Pancreas (tissue), 10 donors: Measurements from ENCODE around the gene H1-8. TPM values are rescaled to one million over a fixed set of nuclear protein-coding genes. Genes with fewer than 3 reads are reported as not detected.

ENCODE experiments used
- ATAC-seq, 4 donors: fragments of 200-7000 bp; cut with Tn5 transposase; one replicate each; pipeline versions ENCODE4 v1.8.0 to v1.9.1; 2020; ENCODE audit warnings: mild to moderate bottlenecking in 4 of 4, moderate library complexity in 4 of 4
- DNase-seq, 6 donors: peaks; one replicate each; pipeline ENCODE4 v3.0.0-alpha.2; 2020
- FAIRE-seq: peaks from 2 replicates; lab custom pipeline; 2012; peaks lifted over from hg19 to GRCh38; lab: Jason Lieb, UNC
- H3K27ac ChIP-seq, 4 donors: fragments of 200-600 bp; sonication (generic); 1 replicate in 3 of 4; 2 replicates in 1 of 4; pipeline versions ENCODE4 v1.5.0 to v1.8.0; 2020
- H3K27me3 ChIP-seq, 4 donors: fragments of 200-600 bp; one replicate each; pipeline ENCODE4 v1.8.0; 2021
- H3K36me3 ChIP-seq, 3 donors: fragments of 200-600 bp; sonication (generic) in 1 of 3; one replicate each; pipeline versions ENCODE4 v1.5.0 to v1.8.0; 2020 to 2021
- H3K4me1 ChIP-seq, 3 donors: fragments of 200-600 bp; one replicate each; pipeline ENCODE4 v1.8.0; 2021
- H3K4me3 ChIP-seq, 4 donors: fragments of 200-600 bp; sonication (generic) in 2 of 4; one replicate each; pipeline versions ENCODE4 v1.5.0 to v1.8.0; 2020 to 2021
- H3K9me3 ChIP-seq, 4 donors: fragments of 200-600 bp; one replicate each; pipeline ENCODE4 v1.8.0; 2021
- CTCF ChIP-seq, 4 donors: fragments of 200-600 bp; sonication (generic) in 3 of 4; IDR thresholded peaks; one replicate each; pipeline versions ENCODE4 v1.5.0 to v1.8.0; 2021; ENCODE audit warnings: antibody characterized with exemption in 4 of 4
- WGBS, 2 donors: extraction: QIAGEN DNeasy Blood & Tissue Kit; methylation state at CpG; one replicate each; pipeline ENCODE4 v1.1.7; 2013; 5-methylcytosine and 5-hydroxymethylcytosine counted together
- intact Hi-C, 3 donors: fragments of 100-400 bp; cut with DNase I; formaldehyde crosslinking; loops; one replicate each; pipeline versions ENCODE4 v1.11.1 to v1.14.2; 2022
- polyA plus RNA-seq, 2 donors: library from polyadenylated mRNA; stranded (reverse); fragments of 200-250 nt; gene quantifications; one replicate each; pipeline ENCODE4 v1.2.3, GENCODE V29; 2013
- total RNA-seq, 6 donors: library from RNA; stranded (reverse); fragmentation: NEBNext Ultra II Directional in 4 of 6; extraction: Animal tissue kit (Norgen Biotek cat#: 25700) in 4 of 6; gene quantifications; one replicate each; pipeline versions ENCODE4 v1.2.1 to v1.2.4, GENCODE V29; 2021 to 2023
- donor health status: healthy with polysubstance abuse.
- donor health status: DM: no; HTN: no; CAD: no; lungs with moderate emphysema.
- donor health status: DM: no; HTN: no; CAD: no.
- donor health status: control.
- donor health status: control.
- donor health status: Bipolar disorder and iron deficiency.
- donor health status: DM: yes; HTN: yes; CAD: no.
- donor health status: DM: no; HTN: no; CAD: no.
- donor health status: DM: no; HTN: no; CAD: no.
- donor health status: DM: yes; HTN: yes; CAD: no.

The H1-8 gene
- total and polyA plus RNA-seq, 8 donors: not detected

DNA sequence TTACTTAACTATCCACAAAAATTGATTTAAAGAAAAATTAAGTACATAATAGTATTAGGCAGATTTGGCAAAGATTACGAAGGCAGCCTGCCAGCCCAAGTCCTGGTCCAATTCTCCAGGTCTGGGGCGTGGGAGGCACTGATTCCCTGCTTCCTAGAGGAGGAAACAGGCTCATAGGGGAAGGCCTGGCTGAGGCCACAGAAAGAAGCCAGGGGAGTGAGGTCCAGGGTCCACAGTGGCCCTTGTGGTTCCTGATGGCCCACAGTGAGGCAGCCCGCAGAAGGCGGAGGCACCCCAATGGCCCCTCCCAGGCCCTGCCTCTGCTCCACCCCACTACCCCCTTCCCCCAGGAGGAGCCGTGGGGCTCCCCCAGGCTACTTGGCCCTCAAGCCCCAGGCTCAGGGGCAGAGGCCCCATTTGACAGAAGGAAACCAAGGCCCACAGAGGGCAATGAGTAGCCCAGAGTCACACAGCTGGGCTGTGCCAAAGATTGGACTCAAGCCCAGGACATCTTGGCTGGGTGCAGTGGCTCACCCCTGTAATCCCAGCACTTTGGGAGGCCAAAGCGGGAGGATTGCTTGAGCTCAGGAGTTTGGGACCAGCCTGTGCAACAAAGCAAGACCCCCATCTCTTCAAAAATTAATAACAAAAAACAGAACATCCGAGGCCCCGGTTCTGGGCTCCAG lies 21.0 kb downstream of the H1-8 start:
- Histone ChIP-seq H3K9me3 (no peaks in the 10 kb centered on the region), H3K27me3 (no peaks in the 10 kb centered on the region), H3K4me1 (no peaks in the 10 kb centered on the region), H3K36me3 (no peaks in the 10 kb centered on the region), H3K27ac (no peak overlapping the region), H3K4me3 (no peak overlapping the region)
- DNase-seq: peak in 1 of 6 donors; percentile 37
- no peak for TF ChIP-seq CTCF (IDR thresholded peaks at IDR 0.05)
- ATAC-seq: no peak
- FAIRE-seq: no peak
- intact Hi-C loops: no loop called here
- WGBS, 2 donors: 80 to 81% methylated on average over 8 of the region's 8 CpGs

GRCh38 chr3:129564981-129565644 lies 22.1 kb downstream of the H1-8 start:
- no peak for DNase-seq
- no peak overlapping the region for H3K27ac ChIP-seq
- H3K4me1 ChIP-seq: no peaks in the 10 kb centered on the region
- no peak for FAIRE-seq
- intact Hi-C loops: no loop called here
- WGBS, 2 donors: 94 to 96% methylated on average over 21 of the region's 21 CpGs
- no peak overlapping the region for H3K4me3 ChIP-seq
- no peaks in the 10 kb centered on the region for H3K27me3 ChIP-seq
- H3K36me3 ChIP-seq: no peaks in the 10 kb centered on the region
- no peak for ATAC-seq
- H3K9me3 ChIP-seq: no peaks in the 10 kb centered on the region
- no peak for TF ChIP-seq CTCF (IDR thresholded peaks at IDR 0.05)

- Histone ChIP-seq H3K4me3 (no peak overlapping the region), H3K27me3 (no peaks in the 10 kb centered on the region), H3K27ac (no peak overlapping the region), H3K9me3 (no peaks in the 10 kb centered on the region), H3K4me1 (no peaks in the 10 kb centered on the region), H3K36me3 (no peaks in the 10 kb centered on the region)
- TF ChIP-seq CTCF (IDR thresholded peaks at IDR 0.05): no peak
- FAIRE-seq: no peak
- ATAC-seq: no peak
- intact Hi-C loops: no loop called here
- 92 to 96% methylated on average over 7 of the region's 7 CpGs for WGBS, 2 donors
- no peak for DNase-seq
Observed at GRCh38 chr3:129565902-129566301, 22.9 kb downstream of the H1-8 start.

DNA sequence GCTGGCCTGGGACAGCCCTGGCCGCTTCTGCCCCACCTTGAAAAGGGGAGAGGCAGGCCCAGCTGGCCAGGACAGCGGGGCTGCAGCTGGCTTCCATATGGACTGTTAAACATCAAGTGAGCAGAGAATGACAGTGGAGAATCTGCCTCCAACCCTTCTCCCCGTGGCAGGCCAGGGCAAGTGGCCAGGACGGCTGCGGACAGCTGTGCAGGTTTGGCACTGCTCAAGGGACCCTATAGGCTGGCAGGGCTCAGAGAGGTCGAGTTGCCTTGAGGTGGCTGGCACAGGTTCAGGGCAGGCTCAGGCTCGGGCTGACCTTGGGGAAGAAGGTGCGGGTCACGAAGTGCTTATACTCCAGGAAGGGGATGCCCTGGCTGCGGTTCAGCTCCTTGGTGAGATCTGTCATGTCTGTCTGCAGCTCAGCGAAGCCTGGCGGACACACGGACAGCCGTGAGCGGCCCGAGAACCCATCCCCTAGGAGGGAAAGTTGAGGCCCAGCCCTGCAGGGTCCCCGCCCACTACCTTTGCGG lies 24.3 kb downstream of the H1-8 start:
- H3K36me3 ChIP-seq: no peaks in the 10 kb centered on the region
- no peaks in the 10 kb centered on the region for H3K9me3 ChIP-seq
- no peaks in the 10 kb centered on the region for H3K27me3 ChIP-seq
- no peak for FAIRE-seq
- no peak for TF ChIP-seq CTCF (IDR thresholded peaks at IDR 0.05)
- WGBS, 2 donors: 81% methylated on average over 18 of the region's 18 CpGs
- DNase-seq: no peak
- intact Hi-C loops: no loop called here
- no peak overlapping the region for H3K4me3 ChIP-seq
- ATAC-seq: no peak
- H3K27ac ChIP-seq: no peak overlapping the region
- no peaks in the 10 kb centered on the region for H3K4me1 ChIP-seq

DNA sequence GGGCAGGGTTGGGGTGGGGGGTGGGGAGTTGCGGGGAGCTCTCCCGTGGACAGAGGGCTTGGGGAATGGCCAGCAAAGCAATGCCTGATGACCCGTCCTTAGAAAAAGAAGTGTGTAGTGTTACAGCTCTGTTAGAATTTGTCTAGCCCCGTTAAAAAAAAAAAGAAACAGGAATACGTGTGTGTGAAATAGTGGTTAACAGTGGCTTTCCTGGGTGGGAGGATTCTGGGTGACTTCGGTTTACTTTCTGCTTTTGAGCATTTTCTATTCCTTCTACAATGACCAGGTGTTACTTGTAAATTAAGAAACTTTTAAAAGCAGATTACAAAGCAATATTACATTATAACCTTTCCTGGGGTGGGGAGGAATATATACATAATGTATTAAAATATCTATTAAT lies 25.0 kb downstream of the H1-8 start:
- FAIRE-seq (no peak), ATAC-seq (no peak), DNase-seq (no peak)
- H3K9me3 ChIP-seq: no peaks in the 10 kb centered on the region
- no peaks in the 10 kb centered on the region for H3K4me1 ChIP-seq
- no peak overlapping the region for H3K27ac ChIP-seq
- intact Hi-C loops: no loop called here
- WGBS, 2 donors: 65 to 78% methylated on average over 5 to 6 of the region's 6 CpGs
- TF ChIP-seq CTCF (IDR thresholded peaks at IDR 0.05): no peak
- H3K36me3 ChIP-seq: no peaks in the 10 kb centered on the region
- H3K27me3 ChIP-seq: no peaks in the 10 kb centered on the region
- H3K4me3 ChIP-seq: no peak overlapping the region
